K562 (cell line): ENCODE data around the gene RDH13. TPM values are rescaled to one million over a fixed set of nuclear protein-coding genes. Genes with fewer than 3 reads are reported as not detected.
A peak's percentile ranks its signal among the peaks of the same experiment; 100 is the strongest.

Experiments used
- BRCA1 ChIP-seq, 2 experiments: fragments of 450-650 bp in 1 of 2; sonication (generic) in 1 of 2; formaldehyde crosslinking in 1 of 2; IDR thresholded peaks; 2 replicates each; pipeline versions ENCODE4 v1.5.0 to v1.6.1; 2017 to 2020; ENCODE audit warnings: mild to moderate bottlenecking in 1 of 2, missing genetic modification reagents in 1 of 2
- ELF4 ChIP-seq: fragments of 450-650 bp; formaldehyde crosslinking; IDR thresholded peaks from 2 replicates; pipeline ENCODE4 v1.4.0; 2022; ENCODE audit warnings: missing genetic modification characterization
- ERF ChIP-seq: fragments of 450-650 bp; formaldehyde crosslinking; IDR thresholded peaks from 2 replicates; pipeline ENCODE4 v1.4.0; 2020; ENCODE audit warnings: mild to moderate bottlenecking, mixed read lengths
- ETV5 ChIP-seq: sonication (generic); formaldehyde crosslinking; IDR thresholded peaks from 2 replicates; pipeline ENCODE4 v1.4.0; 2020; ENCODE audit warnings: low read depth, mild to moderate bottlenecking, missing genetic modification reagents
- HDAC6 ChIP-seq: IDR thresholded peaks from 2 replicates; pipeline ENCODE4 v1.6.1; 2012; ENCODE audit warnings: low read depth, mild to moderate bottlenecking, control low read depth, inconsistent platforms, low read length, moderate library complexity
- MYC ChIP-seq, 2 experiments: fragments of 250-450 bp in 1 of 2; sonication (Bioruptor Pico) in 1 of 2; IDR thresholded peaks; 2 replicates each; pipeline versions ENCODE4 v1.5.1 to v1.6.1; 2012 to 2021; ENCODE audit warnings: low read depth in 2 of 2, borderline replicate concordance in 1 of 2, improper control_type of control experiment in 1 of 2, low read length in 1 of 2, mild to moderate bottlenecking in 1 of 2, moderate library complexity in 1 of 2
- U2AF1 ChIP-seq: fragments of 200-400 bp; formaldehyde crosslinking; optimal IDR thresholded peaks from 2 replicates; pipeline ENCODE3; 2017; ENCODE audit warnings: mild to moderate bottlenecking, low read depth, low read length, moderate library complexity
- ZFP36 ChIP-seq: fragments of 150-350 bp; IDR thresholded peaks from 2 replicates; pipeline ENCODE4 v1.6.1; 2018; ENCODE audit warnings: low read length, low read depth; ENCODE audit not compliant: partially characterized antibody
- ZNF24 ChIP-seq: fragments of 450-650 bp; IDR thresholded peaks from 2 replicates; pipeline ENCODE4 v1.6.1; 2016
- ZNF274 ChIP-seq: IDR thresholded peaks from 2 replicates; pipeline ENCODE4 v1.6.1; 2011; ENCODE audit warnings: low read depth, mild to moderate bottlenecking, low read length, moderate library complexity, borderline replicate concordance
- polyA plus RNA-seq, 8 experiments: library from polyadenylated mRNA; depleted of rRNA in 4 of 8; stranded (reverse) in 5 of 8; unstranded in 3 of 8; fragments of >200 nt; fragmentation: Nextera tagmentation in 2 of 8; fragmentation: Illumina TruSeq in 1 of 8; extraction: Ambion mirVana in 2 of 8; extraction: Trizol in 1 of 8; gene quantifications; 2 replicates each; pipeline versions ENCODE4 v1.2.1 to v1.2.3, GENCODE V29; 2011 to 2014; ENCODE audit warnings: inconsistent platforms in 1 of 8, missing spikeins in 1 of 8
- total RNA-seq, 7 experiments: library from RNA; depleted of rRNA in 6 of 7; stranded (reverse); fragments of >200 nt in 6 of 7; fragmentation: Illumina TruSeq in 2 of 7; extraction: Trizol in 2 of 7; gene quantifications; 2 replicates each; pipeline versions ENCODE4 v1.2.1 to v1.2.3, GENCODE V29; 2011 to 2021; ENCODE audit warnings: low replicate concordance in 1 of 7
- TF ChIP-seq, protein P1 (sequence below): fragments of 250-450 bp; sonication (Bioruptor Pico); IDR thresholded peaks from 2 replicates; pipeline ENCODE4 v1.4.0; 2020; ENCODE audit warnings: mild to moderate bottlenecking, moderate library complexity
- TF ChIP-seq, protein P2 (sequence below): fragments of 250-450 bp; sonication (Bioruptor Pico); IDR thresholded peaks from 2 replicates; pipeline ENCODE4 v1.5.0; 2022; ENCODE audit warnings: mild to moderate bottlenecking
- TF ChIP-seq, protein P3 (sequence below): fragments of 250-450 bp; sonication (Bioruptor Pico); IDR thresholded peaks from 2 replicates; pipeline ENCODE4 v1.4.0; 2020

RDH13 gene
- total and polyA plus RNA-seq, 9 of the 15 experiments (the other 6 are each of a cell fraction or from before 2014, with no cell fraction given), result 7.5 to 70.3 (median 39.5) TPM

DNA sequence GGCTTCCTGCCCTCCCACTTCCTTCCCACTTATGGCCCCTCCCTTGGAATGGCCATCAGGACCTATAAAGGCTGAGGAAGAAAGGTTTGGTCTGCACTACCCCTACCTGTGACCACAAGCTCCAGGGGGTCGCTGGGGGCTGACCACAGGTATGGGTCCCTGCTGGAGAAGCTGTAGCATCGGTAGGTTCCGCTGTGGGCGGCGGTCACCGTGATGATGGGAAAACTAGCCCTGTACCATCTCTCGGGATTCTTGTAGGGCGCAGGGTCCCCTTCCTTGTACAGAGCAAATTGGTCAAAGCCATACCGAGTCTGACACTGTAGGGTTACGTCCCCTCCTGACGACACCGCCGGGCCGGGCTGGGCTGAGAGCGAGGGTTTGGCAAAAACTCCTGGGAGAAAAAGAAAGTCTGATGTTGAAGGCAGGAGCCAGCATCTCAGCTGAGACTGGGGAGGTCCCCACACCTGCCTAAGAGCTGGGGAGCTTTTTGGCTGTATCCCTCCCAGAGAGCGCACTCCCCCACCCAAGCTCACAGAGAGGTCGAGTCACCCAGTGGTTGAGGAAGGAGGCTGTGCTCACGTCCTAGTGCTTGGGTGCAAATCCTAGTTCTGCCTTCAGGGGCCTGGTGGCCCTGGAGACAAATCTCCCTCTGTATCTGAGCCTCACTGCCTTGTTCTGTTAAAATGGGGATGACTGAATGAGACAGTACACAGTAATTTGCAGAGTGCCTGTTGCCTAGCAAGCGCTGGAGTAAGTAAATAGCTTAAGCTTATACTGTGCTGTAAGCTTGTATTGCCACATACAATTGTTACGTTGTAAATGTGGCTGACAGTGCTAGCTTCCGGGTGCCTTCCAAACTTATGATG, 35.2 kb downstream of the RDH13 start (continued):
- TF ChIP-seq, protein P1, sequence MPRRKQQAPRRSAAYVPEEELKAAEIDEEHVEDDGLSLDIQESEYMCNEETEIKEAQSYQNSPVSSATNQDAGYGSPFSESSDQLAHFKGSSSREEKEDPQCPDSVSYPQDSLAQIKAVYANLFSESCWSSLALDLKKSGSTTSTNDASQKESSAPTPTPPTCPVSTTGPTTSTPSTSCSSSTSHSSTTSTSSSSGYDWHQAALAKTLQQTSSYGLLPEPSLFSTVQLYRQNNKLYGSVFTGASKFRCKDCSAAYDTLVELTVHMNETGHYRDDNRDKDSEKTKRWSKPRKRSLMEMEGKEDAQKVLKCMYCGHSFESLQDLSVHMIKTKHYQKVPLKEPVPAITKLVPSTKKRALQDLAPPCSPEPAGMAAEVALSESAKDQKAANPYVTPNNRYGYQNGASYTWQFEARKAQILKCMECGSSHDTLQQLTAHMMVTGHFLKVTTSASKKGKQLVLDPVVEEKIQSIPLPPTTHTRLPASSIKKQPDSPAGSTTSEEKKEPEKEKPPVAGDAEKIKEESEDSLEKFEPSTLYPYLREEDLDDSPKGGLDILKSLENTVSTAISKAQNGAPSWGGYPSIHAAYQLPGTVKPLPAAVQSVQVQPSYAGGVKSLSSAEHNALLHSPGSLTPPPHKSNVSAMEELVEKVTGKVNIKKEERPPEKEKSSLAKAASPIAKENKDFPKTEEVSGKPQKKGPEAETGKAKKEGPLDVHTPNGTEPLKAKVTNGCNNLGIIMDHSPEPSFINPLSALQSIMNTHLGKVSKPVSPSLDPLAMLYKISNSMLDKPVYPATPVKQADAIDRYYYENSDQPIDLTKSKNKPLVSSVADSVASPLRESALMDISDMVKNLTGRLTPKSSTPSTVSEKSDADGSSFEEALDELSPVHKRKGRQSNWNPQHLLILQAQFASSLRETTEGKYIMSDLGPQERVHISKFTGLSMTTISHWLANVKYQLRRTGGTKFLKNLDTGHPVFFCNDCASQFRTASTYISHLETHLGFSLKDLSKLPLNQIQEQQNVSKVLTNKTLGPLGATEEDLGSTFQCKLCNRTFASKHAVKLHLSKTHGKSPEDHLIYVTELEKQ (CRISPR knock-in tag), result no peak
- TF ChIP-seq MYC (IDR thresholded peaks at IDR 0.05; ENCODE audit: low read depth, low read length), result no peak
- no peak for TF ChIP-seq MYC (CRISPR knock-in tag; IDR thresholded peaks at IDR 0.05; ENCODE audit: borderline replicate concordance, low read depth)
- no peak for TF ChIP-seq ELF4 (CRISPR knock-in tag)
- TF ChIP-seq ETV5, result peak; percentile 22; the same call in 1 of the 2 replicates
- TF ChIP-seq ZFP36, result no peak
- TF ChIP-seq, protein P2, sequence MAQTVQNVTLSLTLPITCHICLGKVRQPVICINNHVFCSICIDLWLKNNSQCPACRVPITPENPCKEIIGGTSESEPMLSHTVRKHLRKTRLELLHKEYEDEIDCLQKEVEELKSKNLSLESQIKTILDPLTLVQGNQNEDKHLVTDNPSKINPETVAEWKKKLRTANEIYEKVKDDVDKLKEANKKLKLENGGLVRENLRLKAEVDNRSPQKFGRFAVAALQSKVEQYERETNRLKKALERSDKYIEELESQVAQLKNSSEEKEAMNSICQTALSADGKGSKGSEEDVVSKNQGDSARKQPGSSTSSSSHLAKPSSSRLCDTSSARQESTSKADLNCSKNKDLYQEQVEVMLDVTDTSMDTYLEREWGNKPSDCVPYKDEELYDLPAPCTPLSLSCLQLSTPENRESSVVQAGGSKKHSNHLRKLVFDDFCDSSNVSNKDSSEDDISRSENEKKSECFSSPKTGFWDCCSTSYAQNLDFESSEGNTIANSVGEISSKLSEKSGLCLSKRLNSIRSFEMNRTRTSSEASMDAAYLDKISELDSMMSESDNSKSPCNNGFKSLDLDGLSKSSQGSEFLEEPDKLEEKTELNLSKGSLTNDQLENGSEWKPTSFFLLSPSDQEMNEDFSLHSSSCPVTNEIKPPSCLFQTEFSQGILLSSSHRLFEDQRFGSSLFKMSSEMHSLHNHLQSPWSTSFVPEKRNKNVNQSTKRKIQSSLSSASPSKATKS, result no peak
- TF ChIP-seq U2AF1, result no peak
- TF ChIP-seq ZNF24, result 0 out of 2 replicates have a peak, but pooled peaks have one; percentile 16
- TF ChIP-seq BRCA1 (IDR thresholded peaks at IDR 0.05), result no peak
- TF ChIP-seq BRCA1 (CRISPR knock-in tag; IDR thresholded peaks at IDR 0.05), result no peak
- TF ChIP-seq HDAC6, result no peak
- peak; percentile 49; the same call in 1 of the 2 replicates for TF ChIP-seq ERF
- TF ChIP-seq, protein P3, sequence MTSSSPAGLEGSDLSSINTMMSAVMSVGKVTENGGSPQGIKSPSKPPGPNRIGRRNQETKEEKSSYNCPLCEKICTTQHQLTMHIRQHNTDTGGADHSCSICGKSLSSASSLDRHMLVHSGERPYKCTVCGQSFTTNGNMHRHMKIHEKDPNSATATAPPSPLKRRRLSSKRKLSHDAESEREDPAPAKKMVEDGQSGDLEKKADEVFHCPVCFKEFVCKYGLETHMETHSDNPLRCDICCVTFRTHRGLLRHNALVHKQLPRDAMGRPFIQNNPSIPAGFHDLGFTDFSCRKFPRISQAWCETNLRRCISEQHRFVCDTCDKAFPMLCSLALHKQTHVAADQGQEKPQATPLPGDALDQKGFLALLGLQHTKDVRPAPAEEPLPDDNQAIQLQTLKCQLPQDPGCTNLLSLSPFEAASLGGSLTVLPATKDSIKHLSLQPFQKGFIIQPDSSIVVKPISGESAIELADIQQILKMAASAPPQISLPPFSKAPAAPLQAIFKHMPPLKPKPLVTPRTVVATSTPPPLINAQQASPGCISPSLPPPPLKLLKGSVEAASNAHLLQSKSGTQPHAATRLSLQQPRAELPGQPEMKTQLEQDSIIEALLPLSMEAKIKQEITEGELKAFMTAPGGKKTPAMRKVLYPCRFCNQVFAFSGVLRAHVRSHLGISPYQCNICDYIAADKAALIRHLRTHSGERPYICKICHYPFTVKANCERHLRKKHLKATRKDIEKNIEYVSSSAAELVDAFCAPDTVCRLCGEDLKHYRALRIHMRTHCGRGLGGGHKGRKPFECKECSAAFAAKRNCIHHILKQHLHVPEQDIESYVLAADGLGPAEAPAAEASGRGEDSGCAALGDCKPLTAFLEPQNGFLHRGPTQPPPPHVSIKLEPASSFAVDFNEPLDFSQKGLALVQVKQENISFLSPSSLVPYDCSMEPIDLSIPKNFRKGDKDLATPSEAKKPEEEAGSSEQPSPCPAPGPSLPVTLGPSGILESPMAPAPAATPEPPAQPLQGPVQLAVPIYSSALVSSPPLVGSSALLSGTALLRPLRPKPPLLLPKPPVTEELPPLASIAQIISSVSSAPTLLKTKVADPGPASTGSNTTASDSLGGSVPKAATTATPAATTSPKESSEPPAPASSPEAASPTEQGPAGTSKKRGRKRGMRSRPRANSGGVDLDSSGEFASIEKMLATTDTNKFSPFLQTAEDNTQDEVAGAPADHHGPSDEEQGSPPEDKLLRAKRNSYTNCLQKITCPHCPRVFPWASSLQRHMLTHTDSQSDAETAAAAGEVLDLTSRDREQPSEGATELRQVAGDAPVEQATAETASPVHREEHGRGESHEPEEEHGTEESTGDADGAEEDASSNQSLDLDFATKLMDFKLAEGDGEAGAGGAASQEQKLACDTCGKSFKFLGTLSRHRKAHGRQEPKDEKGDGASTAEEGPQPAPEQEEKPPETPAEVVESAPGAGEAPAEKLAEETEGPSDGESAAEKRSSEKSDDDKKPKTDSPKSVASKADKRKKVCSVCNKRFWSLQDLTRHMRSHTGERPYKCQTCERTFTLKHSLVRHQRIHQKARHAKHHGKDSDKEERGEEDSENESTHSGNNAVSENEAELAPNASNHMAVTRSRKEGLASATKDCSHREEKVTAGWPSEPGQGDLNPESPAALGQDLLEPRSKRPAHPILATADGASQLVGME (CRISPR knock-in tag), result no peak
- TF ChIP-seq ZNF274, result no peak
